A673 (cell line): ENCODE measurements around the gene CFAP298.

Experiments
- EZH2 ChIP-seq: fragments of 200-600 bp; sonication (generic); IDR thresholded peaks from 2 replicates; pipeline ENCODE4 v1.6.1; 2017; ENCODE audit warnings: borderline replicate concordance, low read depth, mild to moderate bottlenecking, mixed read lengths, antibody characterized with exemption, low read length; ENCODE audit not compliant: poor library complexity, severe bottlenecking
- TF ChIP-seq, protein P1 (sequence below): fragments of 300-800, 200-600 bp; sonication (generic); conservative IDR thresholded peaks from 2 replicates; pipeline ENCODE4 v1.5.1; 2017; ENCODE audit warnings: low read depth, mild to moderate bottlenecking, antibody characterized with exemption, low read length, moderate library complexity, mixed read lengths

DNA sequence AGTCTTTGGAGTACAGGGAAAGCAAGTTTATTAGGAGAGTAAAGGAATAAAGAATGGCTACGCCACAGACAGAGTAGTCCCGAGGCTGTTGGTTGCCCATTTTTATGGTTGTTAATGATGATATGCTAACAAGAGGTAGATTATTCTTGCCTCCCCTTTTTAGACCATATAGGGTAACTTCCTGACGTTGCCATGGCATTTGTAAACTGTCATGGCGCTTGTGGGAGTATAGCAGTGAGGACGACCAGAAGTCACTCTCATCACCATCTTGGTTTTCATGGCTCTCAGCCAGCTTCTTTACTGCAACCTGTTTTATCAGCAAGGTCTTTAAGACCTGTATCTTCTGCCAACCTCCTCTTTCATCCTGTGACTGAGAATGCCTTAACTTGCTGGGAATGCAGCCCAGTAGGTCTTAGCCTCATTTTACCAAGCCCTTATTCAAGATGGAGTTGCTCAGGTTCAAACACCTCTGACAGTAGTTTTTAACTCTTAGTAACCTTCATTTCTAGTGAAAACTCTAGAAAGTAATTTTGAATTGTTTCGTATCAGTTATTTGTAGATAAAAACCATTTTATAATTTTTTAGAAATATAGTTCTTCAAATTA, 53.1 kb downstream of the CFAP298 start:
- TF ChIP-seq, protein P1, sequence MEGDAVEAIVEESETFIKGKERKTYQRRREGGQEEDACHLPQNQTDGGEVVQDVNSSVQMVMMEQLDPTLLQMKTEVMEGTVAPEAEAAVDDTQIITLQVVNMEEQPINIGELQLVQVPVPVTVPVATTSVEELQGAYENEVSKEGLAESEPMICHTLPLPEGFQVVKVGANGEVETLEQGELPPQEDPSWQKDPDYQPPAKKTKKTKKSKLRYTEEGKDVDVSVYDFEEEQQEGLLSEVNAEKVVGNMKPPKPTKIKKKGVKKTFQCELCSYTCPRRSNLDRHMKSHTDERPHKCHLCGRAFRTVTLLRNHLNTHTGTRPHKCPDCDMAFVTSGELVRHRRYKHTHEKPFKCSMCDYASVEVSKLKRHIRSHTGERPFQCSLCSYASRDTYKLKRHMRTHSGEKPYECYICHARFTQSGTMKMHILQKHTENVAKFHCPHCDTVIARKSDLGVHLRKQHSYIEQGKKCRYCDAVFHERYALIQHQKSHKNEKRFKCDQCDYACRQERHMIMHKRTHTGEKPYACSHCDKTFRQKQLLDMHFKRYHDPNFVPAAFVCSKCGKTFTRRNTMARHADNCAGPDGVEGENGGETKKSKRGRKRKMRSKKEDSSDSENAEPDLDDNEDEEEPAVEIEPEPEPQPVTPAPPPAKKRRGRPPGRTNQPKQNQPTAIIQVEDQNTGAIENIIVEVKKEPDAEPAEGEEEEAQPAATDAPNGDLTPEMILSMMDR = no peak
- no peak for TF ChIP-seq EZH2
